ENCODE measurements around the gene FAM50A.

Gene FAM50A

DNA sequence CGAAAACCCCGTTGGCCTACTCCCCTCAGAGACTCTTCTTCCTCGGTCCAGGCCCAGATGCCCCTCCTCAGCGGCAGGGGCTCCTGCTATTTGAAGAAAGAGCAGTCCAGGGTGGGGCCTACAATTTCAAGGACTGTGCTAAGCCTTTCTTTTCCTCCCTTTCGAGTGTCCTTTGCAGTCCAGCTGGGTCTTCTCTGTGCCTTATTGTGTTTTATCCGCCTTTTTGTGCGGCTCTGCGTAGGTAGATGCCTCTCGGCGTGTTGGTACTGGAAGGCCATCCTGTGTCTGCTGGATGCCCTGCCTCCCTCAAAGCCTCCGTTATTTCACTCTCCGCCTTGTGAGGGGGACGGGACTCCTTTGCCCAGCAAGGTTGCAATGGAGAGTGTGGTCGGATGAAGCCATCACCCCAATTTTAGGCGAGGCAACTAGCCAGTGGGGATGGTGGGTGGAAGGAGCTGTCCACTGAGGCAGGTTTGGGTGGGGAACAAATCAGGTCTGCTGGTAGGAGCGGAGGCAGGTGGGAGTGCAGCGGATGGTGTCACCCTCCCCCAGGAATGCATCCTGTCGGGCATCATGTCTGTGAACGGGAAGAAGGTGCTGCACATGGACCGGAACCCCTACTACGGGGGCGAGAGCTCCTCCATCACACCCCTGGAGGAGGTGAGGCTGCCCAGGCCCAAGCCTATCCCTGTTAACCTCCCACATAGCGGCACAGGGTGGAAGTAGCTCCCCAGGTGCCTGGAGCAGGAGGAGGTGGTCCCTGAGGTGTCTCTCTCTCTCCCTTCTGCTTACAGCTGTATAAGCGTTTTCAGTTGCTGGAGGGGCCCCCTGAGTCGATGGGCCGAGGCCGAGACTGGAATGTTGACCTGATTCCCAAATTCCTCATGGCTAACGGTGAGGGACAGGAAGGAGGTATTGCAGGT lies 5.7 kb upstream of the FAM50A start:
- DNase-seq (ENCODE audit: low read depth in 2 of 2): no peak

DNA sequence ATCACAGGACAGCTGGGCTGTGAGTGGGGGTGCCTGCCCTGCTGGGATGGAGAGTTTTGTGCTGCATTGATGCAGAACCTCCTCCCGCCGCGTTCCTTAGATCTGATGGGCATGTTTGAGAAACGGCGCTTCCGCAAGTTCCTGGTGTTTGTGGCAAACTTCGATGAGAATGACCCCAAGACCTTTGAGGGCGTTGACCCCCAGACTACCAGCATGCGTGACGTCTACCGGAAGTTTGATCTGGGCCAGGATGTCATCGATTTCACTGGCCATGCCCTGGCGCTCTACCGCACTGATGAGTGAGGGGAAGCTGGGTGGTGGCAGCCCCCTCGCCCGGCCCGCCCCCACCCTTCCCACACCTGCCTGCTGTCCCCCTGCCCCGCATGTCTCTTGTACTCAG lies 4.1 kb upstream of the FAM50A start:
- DNase-seq (ENCODE audit: low read depth in 2 of 2): no peak

DNA sequence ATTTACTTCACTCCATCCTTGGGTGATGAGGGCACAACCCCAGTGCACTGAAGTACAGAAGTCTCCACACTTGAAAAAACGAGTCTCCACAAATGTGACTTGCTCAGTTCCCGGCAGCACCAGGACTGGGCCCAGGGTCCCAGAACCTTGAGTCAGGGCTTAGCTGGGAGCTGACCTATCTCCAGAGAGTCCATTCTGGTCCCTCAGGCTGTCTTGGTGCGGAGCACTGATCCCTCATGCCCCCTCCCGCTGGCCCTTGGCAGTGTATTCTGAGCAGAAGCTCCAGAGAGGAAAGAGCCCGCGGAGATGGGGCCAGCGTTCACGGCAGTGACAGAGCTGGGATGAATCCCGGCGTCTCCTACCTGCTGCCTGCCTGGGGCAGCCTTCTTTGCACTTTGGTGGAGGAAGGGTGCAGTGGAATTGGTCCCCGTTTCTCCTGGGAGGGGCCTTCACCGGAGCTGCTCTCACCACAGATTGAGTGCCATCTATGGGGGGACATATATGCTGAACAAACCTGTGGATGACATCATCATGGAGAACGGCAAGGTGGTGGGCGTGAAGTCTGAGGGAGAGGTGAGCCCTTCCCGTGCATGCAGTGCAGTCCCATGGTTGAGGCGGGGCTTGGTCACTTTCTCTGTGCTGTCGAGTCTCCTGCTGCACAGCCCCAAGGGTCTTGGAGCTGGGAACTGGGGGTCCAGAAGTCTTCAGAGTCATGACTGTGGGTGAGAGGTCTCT lies 3.2 kb upstream of the FAM50A start:
- DNase-seq (ENCODE audit: low read depth in 2 of 2): no peak

- no peak for DNase-seq (ENCODE audit: low read depth in 2 of 2)
Observed at GRCh38 chrX:154441564-154441963, 2.4 kb upstream of the FAM50A start.

GRCh38 chrX:154441984-154442707 lies 1.8 kb upstream of the FAM50A start:
- DNase-seq (ENCODE audit: low read depth in 2 of 2): no peak

DNA sequence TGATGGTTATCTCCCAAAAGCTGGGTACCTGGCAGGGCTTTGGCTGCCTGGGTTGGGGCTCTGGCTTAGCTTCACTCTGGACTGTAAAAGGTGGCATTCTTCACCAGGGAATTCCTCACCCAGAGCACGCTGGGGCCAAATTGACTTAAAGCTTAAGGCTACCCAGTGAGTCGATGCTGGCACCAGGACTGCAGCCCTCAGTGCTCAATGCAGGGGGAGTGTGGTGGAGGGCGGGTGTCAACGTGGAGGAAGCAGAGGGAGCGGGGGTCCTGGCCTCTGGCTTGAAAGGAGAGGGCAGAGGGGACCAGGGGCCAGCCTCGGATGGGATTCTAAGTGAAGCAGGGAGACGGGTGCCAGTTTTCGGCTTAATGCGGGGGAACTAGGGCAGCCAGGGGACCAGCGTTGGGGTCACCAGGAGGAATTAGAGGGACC lies 446 bp upstream of the FAM50A start:
- no peak for DNase-seq (ENCODE audit: low read depth in 2 of 2)

DNA sequence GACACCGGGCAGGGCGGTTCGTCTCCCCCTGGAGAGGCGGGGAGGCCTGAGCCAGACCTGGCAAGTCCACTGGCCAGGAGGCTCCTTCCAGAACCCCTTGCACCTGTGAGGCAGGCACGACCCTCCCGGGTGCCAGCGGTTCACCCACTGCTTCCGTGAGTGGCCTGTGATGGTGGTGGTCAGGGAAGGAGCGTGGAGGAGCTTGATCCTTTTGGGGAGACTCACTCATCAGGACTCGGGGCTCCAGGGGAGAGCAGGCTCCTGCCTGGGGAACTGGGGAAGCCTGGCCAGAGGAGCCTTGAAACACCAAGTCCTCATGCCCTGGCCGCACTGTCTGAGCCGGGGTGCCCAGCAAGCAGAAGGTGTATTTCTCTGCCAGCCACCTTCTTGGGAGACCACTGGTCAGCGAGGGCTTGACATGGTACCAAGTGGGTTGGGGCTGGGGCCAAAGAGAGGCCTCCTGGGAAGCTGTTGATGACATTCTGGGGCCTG lies 860 bp downstream of the FAM50A start:
- no peak for DNase-seq (ENCODE audit: low read depth in 2 of 2)

- DNase-seq (ENCODE audit: low read depth in 2 of 2): no peak
Observed at GRCh38 chrX:154445776-154446175, 1.8 kb downstream of the FAM50A start.

DNA sequence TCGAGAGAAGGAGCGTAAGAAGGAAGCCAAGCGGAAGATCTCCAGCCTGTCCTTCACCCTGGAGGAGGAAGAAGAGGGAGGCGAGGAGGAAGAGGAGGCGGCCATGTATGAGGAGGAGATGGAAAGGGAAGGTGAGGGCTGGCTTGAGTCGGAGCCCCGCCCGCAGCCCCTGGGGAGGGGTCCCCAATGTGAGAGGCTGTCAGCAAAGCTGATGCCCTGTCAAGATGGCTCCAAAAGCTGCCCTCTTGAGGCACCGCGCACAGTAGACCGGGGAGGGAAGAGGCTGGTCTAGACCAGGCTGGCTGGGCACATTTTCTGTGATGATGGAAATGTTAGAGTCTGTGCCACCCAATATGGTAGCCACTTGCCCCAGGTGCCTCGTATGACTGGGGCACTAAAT lies 2.5 kb downstream of the FAM50A start:
- DNase-seq (ENCODE audit: low read depth in 2 of 2): no peak

DNA sequence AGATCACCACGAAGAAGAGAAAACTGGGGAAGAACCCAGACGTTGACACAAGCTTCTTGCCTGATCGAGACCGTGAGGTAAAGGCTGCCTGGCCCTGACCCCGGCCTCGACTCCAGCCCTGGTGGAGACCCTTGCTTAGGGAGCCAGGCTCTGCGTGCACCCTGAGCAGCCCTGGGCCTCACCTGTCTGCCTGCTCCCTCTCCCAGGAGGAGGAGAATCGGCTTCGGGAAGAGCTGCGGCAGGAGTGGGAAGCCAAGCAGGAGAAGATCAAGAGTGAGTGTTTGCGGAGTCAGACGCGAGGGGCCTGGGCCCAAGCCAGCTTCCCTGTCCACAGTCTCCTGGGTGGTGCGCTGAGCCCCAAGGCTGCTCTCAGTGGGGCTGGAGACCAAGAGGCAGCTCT lies 4.5 kb downstream of the FAM50A start:
- no peak for DNase-seq (ENCODE audit: low read depth in 2 of 2)

GRCh38 chrX:154449618-154450017 lies 5.7 kb downstream of the FAM50A start:
- no peak for DNase-seq (ENCODE audit: low read depth in 2 of 2)

DNA sequence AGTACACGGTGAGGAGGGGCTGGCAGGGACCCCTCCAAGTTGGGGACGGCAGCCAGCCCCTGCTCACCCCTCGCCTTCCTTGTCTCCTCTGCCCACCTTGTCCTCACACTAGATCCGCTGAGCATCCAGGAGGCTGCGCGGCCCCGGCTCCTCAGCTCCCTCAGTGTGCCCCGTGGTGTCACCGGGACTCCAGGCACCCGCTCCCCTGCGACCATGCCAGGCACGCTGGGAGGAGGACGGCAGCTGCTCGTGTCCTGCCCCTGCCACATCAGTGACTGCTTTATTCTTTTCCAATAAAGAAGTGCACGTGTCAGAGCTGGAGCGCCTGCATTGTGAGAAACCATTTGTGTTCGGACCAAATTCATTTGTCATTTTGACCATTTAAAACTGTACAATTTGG lies 6.4 kb downstream of the FAM50A start:
- DNase-seq (ENCODE audit: low read depth in 2 of 2): no peak

- DNase-seq (ENCODE audit: low read depth in 2 of 2): no peak
Observed at GRCh38 chrX:154452823-154453222, 8.9 kb downstream of the FAM50A start.

GRCh38 chrX:154457491-154458115 lies 13.7 kb downstream of the FAM50A start:
- DNase-seq (ENCODE audit: low read depth in 2 of 2): peak in 1 of 2 donors; percentile 27

- peak; percentile 48 to 54 for DNase-seq (ENCODE audit: low read depth in 2 of 2)
Observed at GRCh38 chrX:154458116-154458953, 14.4 kb downstream of the FAM50A start, which contains the start of gene PLXNA3. TSS of gene PLXNA3 (plus strand) at chrX:154458281. CDS start at chrX:154460184, 1,903 bp downstream.

GRCh38 chrX:154458954-154459778 lies 15.2 kb downstream of the FAM50A start:
- DNase-seq (ENCODE audit: low read depth in 2 of 2): no peak

GRCh38 chrX:154459832-154460231 lies 15.9 kb downstream of the FAM50A start:
- no peak for DNase-seq (ENCODE audit: low read depth in 2 of 2)

DNA sequence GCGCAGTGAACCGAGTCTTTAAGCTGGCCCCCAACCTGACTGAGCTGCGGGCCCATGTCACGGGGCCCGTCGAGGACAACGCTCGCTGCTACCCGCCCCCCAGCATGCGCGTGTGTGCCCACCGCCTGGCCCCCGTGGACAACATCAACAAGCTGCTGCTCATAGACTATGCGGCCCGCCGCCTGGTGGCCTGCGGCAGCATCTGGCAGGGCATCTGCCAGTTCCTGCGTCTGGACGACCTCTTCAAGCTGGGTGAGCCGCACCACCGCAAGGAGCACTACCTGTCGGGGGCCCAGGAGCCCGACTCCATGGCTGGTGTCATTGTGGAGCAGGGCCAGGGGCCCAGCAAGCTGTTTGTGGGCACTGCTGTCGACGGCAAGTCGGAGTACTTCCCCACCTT lies 16.4 kb downstream of the FAM50A start:
- DNase-seq (ENCODE audit: low read depth in 2 of 2): no peak

- no peak for DNase-seq (ENCODE audit: low read depth in 2 of 2)
Observed at GRCh38 chrX:154462396-154462795, 18.5 kb downstream of the FAM50A start.
